Calu3 (cell line): ENCODE results near the gene PTBP1. TPM values are rescaled to one million over a fixed set of nuclear protein-coding genes. Genes with fewer than 3 reads are reported as not detected.
"Not testable (repeated sequence)": the region's sequence is repeated elsewhere in the genome, so short reads cannot be mapped to it uniquely, and the experiment has no call there.

ENCODE experiments used
- BruUV-seq: library from RNA; stranded (reverse); fragments of 400-500 nt; replicated peaks from 2 replicates; lab custom pipeline; 2021; lab: Mats Ljungman, UMichigan
- CTCF ChIA-PET: fragments of 300-600 bp; sonication (Branson Sonifier 250); formaldehyde crosslinking; loops from one replicate; lab custom pipeline; 2022; ENCODE audit warnings: antibody characterized with exemption; lab: Charles Lee
- DNase-seq: peaks from one replicate; pipeline ENCODE4 v3.0.0; 2022
- H3K27ac Mint-ChIP-seq: one replicate; pipeline ENCODE4 v1.8.0; 2022; ENCODE audit warnings: mixed read lengths; ENCODE audit not compliant: unreplicated experiment
- H3K27me3 Mint-ChIP-seq: one replicate; pipeline ENCODE4 v1.8.0; 2022; ENCODE audit warnings: mixed read lengths; ENCODE audit not compliant: unreplicated experiment
- H3K36me3 Mint-ChIP-seq: one replicate; pipeline ENCODE4 v1.8.0; 2022; ENCODE audit warnings: mild to moderate bottlenecking, moderate library complexity, mixed read lengths; ENCODE audit not compliant: insufficient read depth, unreplicated experiment
- H3K4me1 Mint-ChIP-seq: one replicate; pipeline ENCODE4 v1.8.0; 2022; ENCODE audit warnings: mild to moderate bottlenecking, low read depth, mixed read lengths; ENCODE audit not compliant: unreplicated experiment
- H3K4me3 Mint-ChIP-seq: one replicate; pipeline ENCODE4 v1.8.0; 2022; ENCODE audit warnings: mild to moderate bottlenecking, low read depth, moderate library complexity, mixed read lengths; ENCODE audit not compliant: unreplicated experiment
- H3K9me3 Mint-ChIP-seq: one replicate; pipeline ENCODE4 v1.8.0; 2022; ENCODE audit warnings: low read depth, mixed read lengths; ENCODE audit not compliant: unreplicated experiment
- intact Hi-C: fragments of 100-400 bp; cut with micrococcal nuclease; formaldehyde crosslinking; loops from one replicate; pipeline ENCODE4 v1.10.0; 2022; ENCODE audit not compliant: unreplicated experiment
- total RNA-seq: library from RNA; stranded (reverse); gene quantifications from 2 replicates; pipeline ENCODE4 v1.2.3, GENCODE V29; 2022
- TF ChIP-seq, protein P1 (sequence below): fragments of 200-600 bp; IDR thresholded peaks from one replicate; pipeline ENCODE4 v1.8.0; 2022; ENCODE audit warnings: antibody characterized with exemption; ENCODE audit not compliant: unreplicated experiment

PTBP1 gene
- total RNA-seq, 1 experiment from 2014 or later = 409 TPM

DNA sequence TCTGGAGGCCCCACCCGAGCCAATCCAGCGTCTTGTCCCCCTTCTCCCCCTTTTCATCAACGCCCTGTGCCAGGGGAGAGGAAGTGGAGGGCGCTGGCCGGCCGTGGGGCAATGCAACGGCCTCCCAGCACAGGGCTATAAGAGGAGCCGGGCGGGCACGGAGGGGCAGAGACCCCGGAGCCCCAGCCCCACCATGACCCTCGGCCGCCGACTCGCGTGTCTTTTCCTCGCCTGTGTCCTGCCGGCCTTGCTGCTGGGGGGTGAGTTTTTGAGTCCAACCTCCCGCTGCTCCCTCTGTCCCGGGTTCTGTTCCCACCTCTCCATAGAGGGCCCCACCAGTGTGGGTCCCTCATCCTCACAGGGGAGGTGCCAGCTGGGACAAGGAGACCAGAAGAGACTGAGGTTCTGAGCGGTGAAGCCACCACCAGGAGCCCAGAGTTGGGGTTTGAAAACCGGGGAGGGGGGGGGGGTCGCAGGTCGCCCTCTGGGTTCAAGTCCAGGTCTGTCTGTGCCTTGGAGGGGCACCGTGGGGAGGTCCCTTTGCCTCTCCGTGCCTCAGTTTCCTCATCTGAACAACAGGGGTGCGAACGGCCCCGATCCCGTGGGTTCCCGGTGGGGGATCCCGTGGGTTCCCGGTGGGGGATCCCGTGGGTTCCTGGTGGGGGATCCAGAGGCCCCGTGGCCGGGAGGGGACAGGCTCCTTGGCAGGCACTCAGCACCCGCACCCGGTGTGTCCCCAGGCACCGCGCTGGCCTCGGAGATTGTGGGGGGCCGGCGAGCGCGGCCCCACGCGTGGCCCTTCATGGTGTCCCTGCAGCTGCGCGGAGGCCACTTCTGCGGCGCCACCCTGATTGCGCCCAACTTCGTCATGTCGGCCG, 55.1 kb downstream of the PTBP1 start, which contains the start of gene ELANE:
Gene ELANE (plus strand): TSS at position 168 of the 878 bp plus-strand sequence. CDS start 26 bp downstream, at position 194.
- H3K36me3 Mint-ChIP-seq = no peaks in the 10 kb centered on the region
- peaks cover 4% of the 10 kb centered on the region for H3K4me1 Mint-ChIP-seq
- BruUV-seq = no TSS peak
- no peak for DNase-seq
- TF ChIP-seq, protein P1, sequence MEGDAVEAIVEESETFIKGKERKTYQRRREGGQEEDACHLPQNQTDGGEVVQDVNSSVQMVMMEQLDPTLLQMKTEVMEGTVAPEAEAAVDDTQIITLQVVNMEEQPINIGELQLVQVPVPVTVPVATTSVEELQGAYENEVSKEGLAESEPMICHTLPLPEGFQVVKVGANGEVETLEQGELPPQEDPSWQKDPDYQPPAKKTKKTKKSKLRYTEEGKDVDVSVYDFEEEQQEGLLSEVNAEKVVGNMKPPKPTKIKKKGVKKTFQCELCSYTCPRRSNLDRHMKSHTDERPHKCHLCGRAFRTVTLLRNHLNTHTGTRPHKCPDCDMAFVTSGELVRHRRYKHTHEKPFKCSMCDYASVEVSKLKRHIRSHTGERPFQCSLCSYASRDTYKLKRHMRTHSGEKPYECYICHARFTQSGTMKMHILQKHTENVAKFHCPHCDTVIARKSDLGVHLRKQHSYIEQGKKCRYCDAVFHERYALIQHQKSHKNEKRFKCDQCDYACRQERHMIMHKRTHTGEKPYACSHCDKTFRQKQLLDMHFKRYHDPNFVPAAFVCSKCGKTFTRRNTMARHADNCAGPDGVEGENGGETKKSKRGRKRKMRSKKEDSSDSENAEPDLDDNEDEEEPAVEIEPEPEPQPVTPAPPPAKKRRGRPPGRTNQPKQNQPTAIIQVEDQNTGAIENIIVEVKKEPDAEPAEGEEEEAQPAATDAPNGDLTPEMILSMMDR = no peak
- no peak within 1 kb of the TSS for H3K27ac Mint-ChIP-seq
- H3K9me3 Mint-ChIP-seq = no peaks in the 10 kb centered on the region
- CTCF ChIA-PET = no interaction called here
- H3K4me3 Mint-ChIP-seq = no peak within 1 kb of the TSS
- peaks cover 24% of the 10 kb centered on the region for H3K27me3 Mint-ChIP-seq
- intact Hi-C loops = no loop called here

DNA sequence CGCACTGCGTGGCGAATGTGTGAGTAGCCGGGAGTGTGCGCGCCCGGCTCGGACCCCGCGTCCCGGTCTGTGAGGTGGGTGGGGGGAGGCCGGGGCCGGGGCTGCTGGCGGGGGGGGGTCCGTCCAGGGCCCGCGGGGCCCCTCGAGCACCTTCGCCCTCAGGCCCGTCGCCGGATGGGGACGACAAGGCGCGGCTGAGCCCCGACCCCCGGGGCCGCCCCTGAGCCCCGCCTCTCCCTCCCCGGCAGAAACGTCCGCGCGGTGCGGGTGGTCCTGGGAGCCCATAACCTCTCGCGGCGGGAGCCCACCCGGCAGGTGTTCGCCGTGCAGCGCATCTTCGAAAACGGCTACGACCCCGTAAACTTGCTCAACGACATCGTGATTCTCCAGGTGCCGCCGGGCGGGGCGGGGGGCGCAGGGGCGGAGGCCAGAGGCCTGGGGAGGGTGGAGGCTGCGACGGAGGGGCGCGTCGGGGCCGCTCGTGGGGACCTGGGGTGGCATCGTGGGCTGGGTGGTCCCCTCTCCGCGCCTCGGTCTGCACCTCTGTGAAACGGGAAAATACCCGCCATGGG, 55.8 kb downstream of the PTBP1 start:
- H3K27me3 Mint-ChIP-seq = peaks cover 17% of the 10 kb centered on the region
- H3K4me3 Mint-ChIP-seq = no peak overlapping the region
- no TSS peak for BruUV-seq
- no peaks in the 10 kb centered on the region for H3K9me3 Mint-ChIP-seq
- no peaks in the 10 kb centered on the region for H3K4me1 Mint-ChIP-seq
- H3K36me3 Mint-ChIP-seq = no peaks in the 10 kb centered on the region
- no peak overlapping the region for H3K27ac Mint-ChIP-seq
- DNase-seq = no peak
- TF ChIP-seq, protein P1 = no peak
- CTCF ChIA-PET = no interaction called here
- intact Hi-C loops = no loop called here

GRCh38 chr19:853614-854220, 56.5 kb downstream of the PTBP1 start:
- H3K27ac Mint-ChIP-seq, H3K4me3 Mint-ChIP-seq, CTCF ChIA-PET, intact Hi-C loops, BruUV-seq, H3K9me3 Mint-ChIP-seq, DNase-seq, H3K4me1 Mint-ChIP-seq, H3K36me3 Mint-ChIP-seq: not testable (repeated sequence)
- peaks cover 10% of the 10 kb centered on the region for H3K27me3 Mint-ChIP-seq

- no peak for DNase-seq
- peaks cover under 1% of the 10 kb centered on the region for H3K36me3 Mint-ChIP-seq
- no peaks in the 10 kb centered on the region for H3K9me3 Mint-ChIP-seq
- no peaks in the 10 kb centered on the region for H3K4me1 Mint-ChIP-seq
- H3K27ac Mint-ChIP-seq = no peak overlapping the region
- BruUV-seq = no TSS peak
- CTCF ChIA-PET = no interaction called here
- intact Hi-C loops = no loop called here
- no peak overlapping the region for H3K4me3 Mint-ChIP-seq
- TF ChIP-seq, protein P1 = no peak
- peaks cover 8% of the 10 kb centered on the region for H3K27me3 Mint-ChIP-seq
Measured at GRCh38 chr19:854549-854948, 57.3 kb downstream of the PTBP1 start.
